ENCODE results near the gene DDX47.
A peak's percentile ranks its signal among the peaks of the same experiment; 100 is the strongest.
"Not testable (repeated sequence)": the region's sequence is repeated elsewhere in the genome, so short reads cannot be mapped to it uniquely, and the experiment has no call there.

DDX47 gene

GRCh38 chr12:12845794-12846243 is 32.7 kb downstream of the DDX47 start:
- no peak for DNase-seq (ENCODE audit: low read depth, low spot score)
- H3K4me3 ChIP-seq (ENCODE audit: low read depth, low read length) = no peak overlapping the region
- no peak for TF ChIP-seq CTCF (IDR thresholded peaks at IDR 0.05; ENCODE audit: low read depth, low read length)
- in situ Hi-C loops (cut with HindIII; ENCODE audit: low sequenced_read_pairs) = no loop called here

- H3K4me3 ChIP-seq (ENCODE audit: low read depth, low read length); DNase-seq (ENCODE audit: low read depth, low spot score); in situ Hi-C loops (cut with HindIII; ENCODE audit: low sequenced_read_pairs): not testable (repeated sequence)
These were observed 33.6 kb downstream of the DDX47 start for GRCh38 chr12:12846780-12847179.

GRCh38 chr12:12853435-12853834 is 40.3 kb downstream of the DDX47 start:
- no peak for TF ChIP-seq CTCF (IDR thresholded peaks at IDR 0.05; ENCODE audit: low read depth, low read length)
- no peak for DNase-seq (ENCODE audit: low read depth, low spot score)
- in situ Hi-C loops (cut with HindIII; ENCODE audit: low sequenced_read_pairs) = no loop called here
- no peak overlapping the region for H3K4me3 ChIP-seq (ENCODE audit: low read depth, low read length)

GRCh38 chr12:12859690-12860089 is 46.5 kb downstream of the DDX47 start:
- in situ Hi-C loops (cut with HindIII; ENCODE audit: low sequenced_read_pairs) = no loop called here
- no peak for DNase-seq (ENCODE audit: low read depth, low spot score)
- no peak for TF ChIP-seq CTCF (IDR thresholded peaks at IDR 0.05; ENCODE audit: low read depth, low read length)

GRCh38 chr12:12864243-12864642 is 51.1 kb downstream of the DDX47 start:
- H3K4me3 ChIP-seq (ENCODE audit: low read depth, low read length) = no peak overlapping the region
- in situ Hi-C loops (cut with HindIII; ENCODE audit: low sequenced_read_pairs) = no loop called here
- no peak for TF ChIP-seq CTCF (IDR thresholded peaks at IDR 0.05; ENCODE audit: low read depth, low read length)
- no peak for DNase-seq (ENCODE audit: low read depth, low spot score)

More at GRCh38 chr12:12859690-12860089, 46.5 kb downstream of the DDX47 start:
- H3K4me3 ChIP-seq (ENCODE audit: low read depth, low read length) = no peak overlapping the region

- no peak for TF ChIP-seq CTCF (IDR thresholded peaks at IDR 0.05; ENCODE audit: low read depth, low read length)
- no peak overlapping the region for H3K4me3 ChIP-seq (ENCODE audit: low read depth, low read length)
- in situ Hi-C loops (cut with HindIII; ENCODE audit: low sequenced_read_pairs) = no loop called here
- no peak for DNase-seq (ENCODE audit: low read depth, low spot score)
These were observed 55.5 kb downstream of the DDX47 start for GRCh38 chr12:12868477-12869235.

- TF ChIP-seq CTCF (IDR thresholded peaks at IDR 0.05; ENCODE audit: low read depth, low read length) = no peak
- peak; percentile 96 for DNase-seq (ENCODE audit: low read depth, low spot score)
- in situ Hi-C loops (cut with HindIII; ENCODE audit: low sequenced_read_pairs) = no loop called here
These were observed 57.3 kb downstream of the DDX47 start for GRCh38 chr12:12870465-12870864.

More at GRCh38 chr12:12870465-12870864, 57.3 kb downstream of the DDX47 start:
- no peak overlapping the region for H3K4me3 ChIP-seq (ENCODE audit: low read depth, low read length)

Measured in astrocyte of the spinal cord (primary cell).